Esophagus muscularis mucosa (tissue), 4 donors: Measurements from ENCODE around the gene CPNE5. TPM values are rescaled to one million over a fixed set of nuclear protein-coding genes. Genes with fewer than 3 reads are reported as not detected.

Experiments used
- DNase-seq: peaks from one replicate; pipeline ENCODE4 v3.0.0-alpha.2; 2017; ENCODE audit errors: extremely low spot score
- H3K27ac ChIP-seq, 4 donors: fragments of 200-600 bp; sonication (generic); replicated peaks in 1 of 4; 1 replicate in 3 of 4; 2 replicates in 1 of 4; pipeline ENCODE4 v1.5.1; 2016 to 2019; ENCODE audit warnings: mild to moderate bottlenecking in 1 of 4
- H3K27me3 ChIP-seq, 4 donors: fragments of 200-600 bp; sonication (generic); one replicate each; pipeline versions ENCODE4 v1.5.1 to v1.6.0; 2016 to 2019
- H3K36me3 ChIP-seq, 4 donors: fragments of 200-600 bp; sonication (generic); one replicate each; pipeline ENCODE4 v1.5.1; 2016 to 2019
- H3K4me1 ChIP-seq, 4 donors: fragments of 200-600 bp; sonication (generic); one replicate each; pipeline ENCODE4 v1.5.1; 2016 to 2019
- H3K4me3 ChIP-seq, 4 donors: fragments of 200-600 bp; sonication (generic); 1 replicate in 2 of 4; 2 replicates in 2 of 4; pipeline ENCODE4 v1.5.1; 2016 to 2019; ENCODE audit warnings: mild to moderate bottlenecking in 4 of 4, moderate library complexity in 1 of 4
- H3K9me3 ChIP-seq, 4 donors: fragments of 200-600 bp; sonication (generic); 1 replicate in 3 of 4; 2 replicates in 1 of 4; pipeline ENCODE4 v1.5.1; 2016 to 2019
- EP300 ChIP-seq: sonication (generic); formaldehyde crosslinking; IDR thresholded peaks from one replicate; pipeline ENCODE4 v1.6.1; 2017; ENCODE audit warnings: antibody characterized with exemption
- POLR2A ChIP-seq: fragments of 450-650 bp; IDR thresholded peaks from one replicate; pipeline ENCODE4 v1.6.1; 2017; ENCODE audit warnings: antibody characterized with exemption, moderate library complexity, mild to moderate bottlenecking, low read depth
- POLR2AphosphoS5 ChIP-seq, 2 donors: sonication (generic); formaldehyde crosslinking; IDR thresholded peaks; one replicate each; pipeline ENCODE4 v1.6.1; 2017; ENCODE audit warnings: antibody characterized with exemption in 2 of 2
- WGBS: methylation state at CpG from one replicate; pipeline ENCODE4 v1.1.5; 2018; 5-methylcytosine and 5-hydroxymethylcytosine counted together
- intact Hi-C: fragments of 100-400 bp; cut with DNase I; formaldehyde crosslinking; loops from one replicate; pipeline ENCODE4 v1.15.1; 2023
- total RNA-seq, 4 donors: library from RNA; depleted of rRNA; stranded (reverse); fragments of >200 nt; gene quantifications; one replicate each; pipeline versions ENCODE4 v1.1.0 to v1.2.1, GENCODE V29; 2016
- TF ChIP-seq, protein P1 (sequence below), 3 experiments: fragments of 200-600 bp in 2 of 3; fragments of 450-650 bp in 1 of 3; sonication (generic) in 2 of 3; IDR thresholded peaks; one replicate each; pipeline ENCODE4 v1.5.1; 2017 to 2019; ENCODE audit warnings: antibody characterized with exemption in 3 of 3, mild to moderate bottlenecking in 2 of 3, moderate library complexity in 1 of 3

The CPNE5 gene
- total RNA-seq, 4 donors from 2014 or later = 2.1 to 4.6 (median 2.6) TPM

DNA sequence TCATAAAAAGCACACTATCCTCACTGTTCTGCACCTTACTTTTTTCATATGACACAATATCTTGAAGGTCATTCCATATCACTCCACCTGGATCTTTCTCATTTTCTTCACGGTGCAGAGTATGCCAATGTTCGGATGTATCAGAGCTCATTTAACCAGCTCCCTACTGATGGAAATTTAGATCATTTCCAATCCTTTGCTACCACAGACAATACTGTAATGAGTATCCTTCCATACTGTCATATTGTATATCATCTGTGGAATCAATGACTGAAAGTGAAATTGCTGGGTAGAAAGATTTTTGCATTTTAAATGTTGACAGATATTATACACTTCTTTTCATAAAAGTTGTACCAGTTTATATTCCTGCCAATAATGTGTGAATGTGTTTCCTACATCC is 143.8 kb downstream of the CPNE5 start:
- Histone ChIP-seq H3K27me3 (no peaks in the 10 kb centered on the region), H3K36me3 (no peaks in the 10 kb centered on the region), H3K27ac (no peak overlapping the region), H3K4me1 (peaks cover 7 to 8% (median 8%) of the 10 kb centered on the region in 4 donors), H3K4me3 (no peak overlapping the region), H3K9me3 (no peaks in the 10 kb centered on the region)
- no peak for DNase-seq
- TF ChIP-seq, protein P1, sequence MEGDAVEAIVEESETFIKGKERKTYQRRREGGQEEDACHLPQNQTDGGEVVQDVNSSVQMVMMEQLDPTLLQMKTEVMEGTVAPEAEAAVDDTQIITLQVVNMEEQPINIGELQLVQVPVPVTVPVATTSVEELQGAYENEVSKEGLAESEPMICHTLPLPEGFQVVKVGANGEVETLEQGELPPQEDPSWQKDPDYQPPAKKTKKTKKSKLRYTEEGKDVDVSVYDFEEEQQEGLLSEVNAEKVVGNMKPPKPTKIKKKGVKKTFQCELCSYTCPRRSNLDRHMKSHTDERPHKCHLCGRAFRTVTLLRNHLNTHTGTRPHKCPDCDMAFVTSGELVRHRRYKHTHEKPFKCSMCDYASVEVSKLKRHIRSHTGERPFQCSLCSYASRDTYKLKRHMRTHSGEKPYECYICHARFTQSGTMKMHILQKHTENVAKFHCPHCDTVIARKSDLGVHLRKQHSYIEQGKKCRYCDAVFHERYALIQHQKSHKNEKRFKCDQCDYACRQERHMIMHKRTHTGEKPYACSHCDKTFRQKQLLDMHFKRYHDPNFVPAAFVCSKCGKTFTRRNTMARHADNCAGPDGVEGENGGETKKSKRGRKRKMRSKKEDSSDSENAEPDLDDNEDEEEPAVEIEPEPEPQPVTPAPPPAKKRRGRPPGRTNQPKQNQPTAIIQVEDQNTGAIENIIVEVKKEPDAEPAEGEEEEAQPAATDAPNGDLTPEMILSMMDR (IDR thresholded peaks at IDR 0.05) = no peak
- WGBS = 85% methylated on average over 2 of the region's 2 CpGs
- intact Hi-C loops = no loop called here

DNA sequence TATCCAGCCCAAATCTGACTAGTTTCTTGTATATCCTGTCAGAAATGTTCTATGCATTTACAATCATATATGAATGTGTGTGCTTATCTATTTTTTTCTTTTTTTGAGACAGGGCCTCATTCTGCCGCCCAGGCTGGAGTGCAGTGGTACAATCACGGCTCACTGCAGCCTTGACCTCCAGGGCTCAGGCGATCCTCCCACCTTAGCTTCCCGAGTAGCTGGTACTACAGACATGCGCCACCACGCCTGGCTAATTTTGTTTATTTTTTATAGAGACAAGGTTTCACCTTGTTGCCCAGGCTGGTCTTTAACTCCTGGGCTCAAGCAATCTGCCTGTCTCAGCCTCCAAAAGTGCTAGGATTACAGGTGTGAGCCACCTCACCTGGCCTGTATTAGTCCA is 144.6 kb downstream of the CPNE5 start:
- Histone ChIP-seq H3K9me3 (no peaks in the 10 kb centered on the region), H3K27ac (no peak overlapping the region), H3K4me3 (no peak overlapping the region), H3K36me3 (no peaks in the 10 kb centered on the region), H3K4me1 (peaks cover 7 to 8% (median 8%) of the 10 kb centered on the region in 4 donors), H3K27me3 (no peaks in the 10 kb centered on the region)
- intact Hi-C loops = no loop called here
- 96% methylated on average over 6 of the region's 6 CpGs for WGBS
- TF ChIP-seq EP300 (no peak), POLR2A (no peak), POLR2AphosphoS5 (IDR thresholded peaks at IDR 0.05) (no peak)
- TF ChIP-seq, protein P1 (IDR thresholded peaks at IDR 0.05) = no peak
- DNase-seq = no peak

DNA sequence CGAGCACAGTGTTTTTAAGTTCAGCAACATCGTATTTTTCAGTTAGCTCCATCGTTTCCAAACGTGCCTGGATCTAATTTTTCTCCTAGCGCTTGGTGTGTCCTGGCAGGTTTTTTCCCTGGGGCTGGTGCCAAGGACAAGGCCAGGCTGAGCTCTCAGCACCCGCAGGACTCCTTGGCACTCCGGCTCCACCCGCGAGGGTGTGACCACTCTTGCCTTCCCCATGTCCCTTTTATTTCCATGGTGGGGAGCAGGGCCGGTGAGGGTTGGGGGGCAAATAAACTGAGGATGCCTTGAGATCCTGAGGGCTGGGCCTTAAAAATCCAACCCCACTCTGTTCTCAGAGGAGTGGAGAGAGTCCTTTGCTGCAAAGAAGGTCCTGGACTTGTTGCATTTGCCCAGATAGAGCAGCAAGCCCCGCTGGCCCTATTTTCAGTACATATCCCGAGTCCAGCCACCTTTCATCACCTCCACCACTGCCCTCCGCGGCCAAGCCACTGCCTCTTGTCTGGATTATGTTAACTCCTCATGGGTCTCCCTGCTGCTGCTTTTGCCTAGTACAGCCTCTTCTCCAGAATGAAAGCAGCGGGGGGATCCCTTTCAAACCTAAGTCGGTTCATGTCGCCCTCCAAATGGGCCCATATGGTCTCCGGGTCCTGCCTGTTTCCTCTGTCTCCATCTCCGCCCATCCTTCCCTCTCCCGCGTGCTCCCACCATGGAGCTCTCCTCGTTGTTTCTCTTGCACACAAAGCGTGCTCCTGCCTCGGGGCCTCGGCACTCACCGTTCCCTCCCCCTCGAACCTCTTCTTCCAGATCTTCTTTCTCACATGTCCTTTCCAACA is 146.2 kb downstream of the CPNE5 start:
- no peak for DNase-seq
- peaks cover 0 to 3% (median 0%) of the 10 kb centered on the region in 4 donors for H3K36me3 ChIP-seq
- no peaks in the 10 kb centered on the region for H3K9me3 ChIP-seq
- no peaks in the 10 kb centered on the region for H3K27me3 ChIP-seq
- intact Hi-C loops = no loop called here
- H3K4me1 ChIP-seq = peaks cover 7 to 8% (median 8%) of the 10 kb centered on the region in 4 donors
- no peak overlapping the region for H3K27ac ChIP-seq
- no peak for TF ChIP-seq EP300
- TF ChIP-seq POLR2A = no peak
- TF ChIP-seq, protein P1 (IDR thresholded peaks at IDR 0.05) = no peak
- no peak for TF ChIP-seq POLR2AphosphoS5 (IDR thresholded peaks at IDR 0.05)
- 73% methylated on average over 24 of the region's 27 CpGs for WGBS
- H3K4me3 ChIP-seq = no peak overlapping the region

DNA sequence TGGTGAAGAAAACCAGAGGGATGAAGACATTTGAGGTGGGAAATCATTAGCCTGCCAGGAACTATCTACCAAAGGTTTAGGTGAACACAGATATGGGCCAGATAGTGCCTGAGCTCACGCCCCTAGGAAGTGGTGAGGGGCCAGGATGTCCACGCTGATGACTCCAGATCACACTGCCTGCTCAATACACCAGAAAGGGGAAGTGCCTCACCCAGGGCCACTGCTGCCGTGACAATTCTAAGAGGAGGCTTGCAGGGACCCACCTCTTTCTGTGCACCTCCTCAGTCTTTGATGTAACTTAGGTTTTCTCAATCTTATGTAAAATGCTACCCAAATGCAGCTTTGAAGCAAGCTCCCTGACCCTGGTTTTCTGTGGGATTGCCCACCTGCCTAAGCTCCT is 147.0 kb downstream of the CPNE5 start:
- no peaks in the 10 kb centered on the region for H3K27me3 ChIP-seq
- no peak overlapping the region for H3K4me3 ChIP-seq
- no peak overlapping the region for H3K27ac ChIP-seq
- TF ChIP-seq POLR2AphosphoS5 (IDR thresholded peaks at IDR 0.05) (no peak), POLR2A (no peak), EP300 (no peak)
- TF ChIP-seq, protein P1 (IDR thresholded peaks at IDR 0.05) = no peak
- intact Hi-C loops = no loop called here
- WGBS = 90% methylated on average over 3 of the region's 3 CpGs
- H3K4me1 ChIP-seq = peaks cover 7 to 8% (median 8%) of the 10 kb centered on the region in 4 donors
- DNase-seq = no peak
- no peaks in the 10 kb centered on the region for H3K9me3 ChIP-seq
- H3K36me3 ChIP-seq = peaks cover 4 to 12% (median 6%) of the 10 kb centered on the region in 4 donors
